Measurements from ENCODE around the gene SDHA. TPM values are rescaled to one million over a fixed set of nuclear protein-coding genes. Genes with fewer than 3 reads are reported as not detected.
"Not testable (repeated sequence)": the region's sequence is repeated elsewhere in the genome, so short reads cannot be mapped to it uniquely, and the experiment has no call there.

The SDHA gene
- total and polyA plus RNA-seq, 2 of the 8 experiments (the other 6 are each of a cell fraction or from before 2014, with no cell fraction given): 59.7 to 87.3 TPM

DNA sequence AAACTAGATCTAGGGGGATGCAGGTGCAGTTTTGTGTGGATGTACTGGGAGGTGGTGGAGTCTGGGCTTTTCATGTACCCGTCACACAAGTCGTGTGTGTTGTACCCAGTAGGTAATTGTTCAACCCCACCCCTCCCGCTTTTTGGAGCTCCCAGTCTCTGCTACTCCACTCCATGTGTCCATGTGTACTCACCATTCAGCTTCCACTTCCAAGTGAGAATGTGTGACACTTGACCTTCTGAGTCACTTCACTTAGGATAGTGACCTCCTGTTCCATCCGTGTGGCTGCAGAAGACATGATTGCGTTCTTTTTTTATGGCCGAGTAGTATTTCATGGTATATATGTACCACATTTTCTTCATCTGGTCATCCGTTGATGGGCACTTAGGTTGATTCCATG lies 22.4 kb downstream of the SDHA start:
- H3K14ac ChIP-seq (ENCODE audit: insufficient read length); H3K27me3 ChIP-seq (replicated peaks in 1 of 4; ENCODE audit: control insufficient read depth in 3 of 4, extremely low read depth in 1 of 4, insufficient read depth in 3 of 4, low read length in 3 of 4); DNase-seq (ENCODE audit: low read depth in 1 of 2, low spot score in 2 of 2); H4K20me1 ChIP-seq (replicated peaks in 1 of 2; ENCODE audit: control insufficient read depth in 1 of 2, insufficient read depth in 2 of 2, low read length in 2 of 2); H3K79me2 ChIP-seq (ENCODE audit: control insufficient read depth in 1 of 2, insufficient read depth in 2 of 2, low read length in 2 of 2); H3K27ac ChIP-seq (ENCODE audit: low read depth, low read length); H4K8ac ChIP-seq (ENCODE audit: extremely low read depth, insufficient read depth, low read length); H4K5ac ChIP-seq (ENCODE audit: insufficient read length, low read depth, low read length); H3K4me3 ChIP-seq (ENCODE audit: extremely low read depth in 1 of 4, insufficient read depth in 2 of 4, low read depth in 3 of 4, low read length in 4 of 4); H3K79me1 ChIP-seq (ENCODE audit: low read depth, low read length); H3K18ac ChIP-seq (ENCODE audit: extremely low read depth, low read length); H2BK20ac ChIP-seq (ENCODE audit: low read length); POLR2A ChIA-PET (ENCODE audit: partially characterized antibody); H2BK120ac ChIP-seq (replicated peaks; ENCODE audit: low read depth, low read length); H2BK5ac ChIP-seq (ENCODE audit: low read depth, low read length); H4K91ac ChIP-seq (replicated peaks; ENCODE audit: insufficient read length, low read length); H3K4ac ChIP-seq (replicated peaks; ENCODE audit: insufficient read length, low read depth, low read length); FAIRE-seq; H2AFZ ChIP-seq (ENCODE audit: low read length); H3K9ac ChIP-seq (replicated peaks in 1 of 4; ENCODE audit: extremely low read depth in 1 of 4, low read depth in 3 of 4, low read length in 3 of 4); H3K56ac ChIP-seq (replicated peaks; ENCODE audit: insufficient read length, low read depth, low read length); H2BK12ac ChIP-seq (ENCODE audit: low read depth, low read length); H3K4me1 ChIP-seq (replicated peaks in 1 of 4; ENCODE audit: control insufficient read depth in 3 of 4, insufficient read depth in 4 of 4, low read length in 3 of 4); H2AK5ac ChIP-seq (ENCODE audit: low read depth, low read length); H3K4me2 ChIP-seq (ENCODE audit: insufficient read depth in 1 of 2, low read depth in 2 of 2, low read length in 2 of 2); H3K23ac ChIP-seq (ENCODE audit: insufficient read length); H2BK15ac ChIP-seq (ENCODE audit: low read length); H3K23me2 ChIP-seq (ENCODE audit: low read depth, low read length); CTCF ChIA-PET (ENCODE audit: partially characterized antibody): not testable (repeated sequence)
- WGBS, 2 experiments (ENCODE audit: extremely low coverage in 1 of 2, insufficient coverage in 1 of 2, insufficient read length in 1 of 2, insufficient replicate concordance in 2 of 2, low coverage in 1 of 2, low lambda C conversion rate in 2 of 2, missing lambda C conversion rate in 1 of 2): 98% methylated on average over 7 of the region's 7 CpGs; no CpG with 5 or more reads in 1 of the 2 experiments
- Histone ChIP-seq H3K9me3 (ENCODE audit: insufficient read depth in 2 of 2, low read depth in 1 of 2, low read length in 1 of 2) (peaks cover 5 to 18% of the 10 kb centered on the region in 2 experiments; a peak in 3 of 4 replicates), H3K36me3 (ENCODE audit: control insufficient read depth in 2 of 4, insufficient read depth in 4 of 4, low read length in 3 of 4) (peaks cover 5 to 52% (median 34%) of the 10 kb centered on the region in 4 experiments; a peak in 7 of 8 replicates)

DNA sequence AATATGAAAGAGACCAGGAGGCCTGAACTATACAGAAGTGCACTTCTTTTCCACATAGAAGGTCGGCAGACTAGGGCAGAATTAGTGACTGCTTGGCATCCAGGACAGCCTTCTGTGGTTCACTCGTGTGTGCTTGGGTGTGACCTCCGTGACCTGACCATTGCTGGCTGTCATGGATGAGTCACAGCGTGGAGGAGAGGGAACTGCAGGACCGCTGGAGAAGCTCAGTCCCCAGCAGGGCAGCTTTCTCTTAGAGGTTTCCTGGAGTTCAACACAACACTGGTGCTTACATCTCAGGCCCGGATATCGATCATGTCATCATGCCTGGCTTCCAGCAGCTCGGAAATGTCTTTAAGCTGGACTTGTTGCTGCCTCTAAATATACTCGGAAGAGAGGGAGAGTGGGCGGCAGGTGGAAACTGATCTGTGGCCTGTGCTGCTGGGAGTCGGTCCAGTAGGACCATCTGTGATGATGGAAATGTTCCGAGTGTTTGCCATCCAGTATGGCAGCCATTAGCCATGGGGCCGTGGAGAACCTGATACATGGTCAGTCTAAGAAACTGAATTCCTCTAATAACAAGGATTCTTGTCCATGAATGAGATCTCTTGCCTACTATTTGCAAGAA lies 23.0 kb downstream of the SDHA start:
- H2BK20ac ChIP-seq (ENCODE audit: low read length); H2AK5ac ChIP-seq (ENCODE audit: low read depth, low read length); DNase-seq (ENCODE audit: low read depth in 1 of 2, low spot score in 2 of 2); H3K4me2 ChIP-seq (ENCODE audit: insufficient read depth in 1 of 2, low read depth in 2 of 2, low read length in 2 of 2); H3K9ac ChIP-seq (replicated peaks in 1 of 4; ENCODE audit: extremely low read depth in 1 of 4, low read depth in 3 of 4, low read length in 3 of 4); H2BK12ac ChIP-seq (ENCODE audit: low read depth, low read length); H4K8ac ChIP-seq (ENCODE audit: extremely low read depth, insufficient read depth, low read length); H3K4ac ChIP-seq (replicated peaks; ENCODE audit: insufficient read length, low read depth, low read length); H2BK120ac ChIP-seq (replicated peaks; ENCODE audit: low read depth, low read length); H3K56ac ChIP-seq (replicated peaks; ENCODE audit: insufficient read length, low read depth, low read length); H3K23ac ChIP-seq (ENCODE audit: insufficient read length); H3K14ac ChIP-seq (ENCODE audit: insufficient read length); POLR2A ChIA-PET (ENCODE audit: partially characterized antibody); H3K18ac ChIP-seq (ENCODE audit: extremely low read depth, low read length); H3K4me1 ChIP-seq (replicated peaks in 1 of 4; ENCODE audit: control insufficient read depth in 3 of 4, insufficient read depth in 4 of 4, low read length in 3 of 4); H3K23me2 ChIP-seq (ENCODE audit: low read depth, low read length); FAIRE-seq; H2AFZ ChIP-seq (ENCODE audit: low read length); H4K20me1 ChIP-seq (replicated peaks in 1 of 2; ENCODE audit: control insufficient read depth in 1 of 2, insufficient read depth in 2 of 2, low read length in 2 of 2); H3K79me1 ChIP-seq (ENCODE audit: low read depth, low read length); H4K91ac ChIP-seq (replicated peaks; ENCODE audit: insufficient read length, low read length); H3K79me2 ChIP-seq (ENCODE audit: control insufficient read depth in 1 of 2, insufficient read depth in 2 of 2, low read length in 2 of 2); H3K4me3 ChIP-seq (ENCODE audit: extremely low read depth in 1 of 4, insufficient read depth in 2 of 4, low read depth in 3 of 4, low read length in 4 of 4); H3K27me3 ChIP-seq (replicated peaks in 1 of 4; ENCODE audit: control insufficient read depth in 3 of 4, extremely low read depth in 1 of 4, insufficient read depth in 3 of 4, low read length in 3 of 4); H4K5ac ChIP-seq (ENCODE audit: insufficient read length, low read depth, low read length); H2BK5ac ChIP-seq (ENCODE audit: low read depth, low read length); H3K27ac ChIP-seq (ENCODE audit: low read depth, low read length); H2BK15ac ChIP-seq (ENCODE audit: low read length): not testable (repeated sequence)
- Histone ChIP-seq H3K36me3 (ENCODE audit: control insufficient read depth in 2 of 4, insufficient read depth in 4 of 4, low read length in 3 of 4) (peaks cover 5 to 54% (median 34%) of the 10 kb centered on the region in 4 experiments; a peak in 7 of 8 replicates), H3K9me3 (ENCODE audit: insufficient read depth in 2 of 2, low read depth in 1 of 2, low read length in 1 of 2) (peaks cover 5 to 18% of the 10 kb centered on the region in 2 experiments; a peak in 3 of 4 replicates)
- 94% methylated on average over 13 of the region's 13 CpGs; no CpG with 5 or more reads in 1 of the 2 experiments for WGBS, 2 experiments (ENCODE audit: extremely low coverage in 1 of 2, insufficient coverage in 1 of 2, insufficient read length in 1 of 2, insufficient replicate concordance in 2 of 2, low coverage in 1 of 2, low lambda C conversion rate in 2 of 2, missing lambda C conversion rate in 1 of 2)
- CTCF ChIA-PET (ENCODE audit: partially characterized antibody): interaction anchor here (0.6 kb wide), 1 partner anchor 288 kb away, joined by 5 read pairs; no protein-coding TSS in a partner anchor
